Epithelial cell of prostate (primary cell): ENCODE measurements around the gene RPL5.

ENCODE experiments used
- DNase-seq: peaks from one replicate; pipeline ENCODE4 v3.0.0-alpha.2; 2011; ENCODE audit warnings: low read depth, low spot score
- H3K27ac ChIP-seq: fragments of 450-650 bp; 2 replicates; pipeline ENCODE4 v1.5.1; 2017; ENCODE audit warnings: mild to moderate bottlenecking

RPL5 gene

DNA sequence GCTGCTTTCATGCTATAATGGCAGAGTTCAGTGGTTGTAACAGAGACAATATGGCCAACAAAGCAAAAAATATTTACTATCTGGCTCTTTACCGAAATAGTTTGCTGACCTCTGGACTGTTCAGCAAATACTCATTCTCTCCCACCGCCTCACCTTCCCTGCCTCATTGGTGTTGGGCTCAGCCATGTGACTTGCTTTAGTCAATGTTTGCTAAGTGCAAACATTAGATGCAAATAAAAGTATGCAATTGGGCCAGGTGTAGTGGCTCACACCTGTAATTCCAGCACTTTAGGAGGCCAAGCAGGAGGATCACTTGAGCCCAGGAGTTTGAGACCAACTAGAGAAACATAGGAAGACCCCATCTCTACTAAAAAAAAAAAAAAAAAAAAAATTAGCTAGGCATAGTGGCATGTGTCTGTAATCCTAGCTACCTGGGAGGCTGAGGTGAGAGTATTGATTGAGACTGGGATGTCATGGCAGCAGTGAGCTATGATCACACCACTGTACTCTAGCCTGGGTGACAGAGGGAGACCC lies 55.1 kb downstream of the RPL5 start:
- H3K27ac ChIP-seq, result no peak overlapping the region
- no peak for DNase-seq

DNA sequence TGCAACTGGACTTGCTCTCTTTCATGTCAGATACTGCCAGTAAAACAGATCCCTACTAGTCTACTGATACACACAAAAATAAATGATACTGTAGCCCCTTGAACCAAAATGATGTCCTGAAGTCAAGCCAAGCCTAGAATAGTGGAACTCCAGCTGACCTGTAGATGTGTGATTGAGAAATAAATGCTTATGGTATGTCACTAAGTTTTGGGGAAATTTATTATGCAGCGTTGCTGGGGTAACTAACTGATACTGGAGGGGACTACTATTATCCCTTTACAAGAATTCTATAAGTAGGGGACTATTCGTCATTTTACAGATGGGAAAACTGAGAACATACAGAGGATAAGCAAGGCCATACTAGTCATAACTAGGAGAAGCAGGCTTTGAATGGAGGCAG lies 55.6 kb downstream of the RPL5 start:
- H3K27ac ChIP-seq, result no peak overlapping the region

More for the DNA sequence above, 55.6 kb downstream of the RPL5 start:
- DNase-seq, result no peak
